ENCODE measurements around the gene CCDC197.

The CCDC197 gene

DNA sequence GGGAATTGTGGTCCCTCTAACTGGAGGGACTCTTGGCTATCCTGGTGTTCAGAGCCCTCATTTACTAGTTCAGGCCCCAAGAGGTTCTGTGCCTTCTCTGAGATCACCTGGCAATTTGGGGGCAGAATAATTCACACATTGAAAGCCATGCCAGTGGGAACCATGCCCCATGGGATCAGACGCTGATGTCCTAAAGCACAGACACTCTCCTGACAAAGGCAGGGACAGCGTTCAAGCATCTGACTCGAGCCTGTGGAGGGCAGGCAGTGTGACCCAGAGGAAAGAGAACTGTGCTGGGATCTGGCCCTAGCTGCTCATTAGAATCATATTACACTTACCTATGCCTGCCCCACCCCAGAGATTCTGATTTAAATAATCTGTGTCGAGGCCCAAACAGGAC lies 18.4 kb upstream of the CCDC197 start:
- no peak for DNase-seq

DNA sequence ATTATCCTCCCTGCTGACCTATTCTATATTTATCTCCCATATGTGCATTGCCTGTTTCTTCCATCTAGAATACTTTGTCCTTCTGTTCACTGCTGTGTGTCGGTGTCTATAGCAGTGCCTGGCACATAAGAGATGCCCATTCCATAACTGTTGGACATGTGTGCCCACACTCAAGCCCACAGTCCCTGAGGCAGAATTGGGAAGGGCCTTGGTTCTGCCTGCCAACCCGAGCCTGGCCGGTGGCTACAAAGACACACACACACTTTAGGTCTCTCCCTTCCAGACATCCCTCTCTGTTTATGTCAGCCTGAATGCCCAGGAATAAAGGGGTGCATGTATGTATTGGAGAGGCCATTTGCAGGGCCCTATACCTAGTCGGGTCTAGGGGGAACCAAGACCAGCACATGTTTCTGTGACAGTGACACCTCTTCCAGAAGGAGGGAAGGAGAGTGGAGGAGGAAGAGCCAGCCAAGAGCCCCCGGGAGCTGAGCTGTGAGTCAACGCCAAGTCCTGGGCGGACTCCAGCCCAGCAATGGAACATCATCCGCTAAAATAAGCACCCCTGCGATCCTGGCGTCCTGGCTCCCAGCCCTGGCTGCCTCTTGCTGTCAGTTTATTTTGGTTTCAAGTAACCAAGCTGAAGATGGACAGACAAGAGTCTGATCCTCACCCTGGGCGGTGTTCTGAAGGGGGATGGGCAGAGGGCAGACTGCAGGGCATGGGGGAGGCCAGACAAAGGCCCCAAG lies 16.5 kb upstream of the CCDC197 start:
- DNase-seq = no peak

DNA sequence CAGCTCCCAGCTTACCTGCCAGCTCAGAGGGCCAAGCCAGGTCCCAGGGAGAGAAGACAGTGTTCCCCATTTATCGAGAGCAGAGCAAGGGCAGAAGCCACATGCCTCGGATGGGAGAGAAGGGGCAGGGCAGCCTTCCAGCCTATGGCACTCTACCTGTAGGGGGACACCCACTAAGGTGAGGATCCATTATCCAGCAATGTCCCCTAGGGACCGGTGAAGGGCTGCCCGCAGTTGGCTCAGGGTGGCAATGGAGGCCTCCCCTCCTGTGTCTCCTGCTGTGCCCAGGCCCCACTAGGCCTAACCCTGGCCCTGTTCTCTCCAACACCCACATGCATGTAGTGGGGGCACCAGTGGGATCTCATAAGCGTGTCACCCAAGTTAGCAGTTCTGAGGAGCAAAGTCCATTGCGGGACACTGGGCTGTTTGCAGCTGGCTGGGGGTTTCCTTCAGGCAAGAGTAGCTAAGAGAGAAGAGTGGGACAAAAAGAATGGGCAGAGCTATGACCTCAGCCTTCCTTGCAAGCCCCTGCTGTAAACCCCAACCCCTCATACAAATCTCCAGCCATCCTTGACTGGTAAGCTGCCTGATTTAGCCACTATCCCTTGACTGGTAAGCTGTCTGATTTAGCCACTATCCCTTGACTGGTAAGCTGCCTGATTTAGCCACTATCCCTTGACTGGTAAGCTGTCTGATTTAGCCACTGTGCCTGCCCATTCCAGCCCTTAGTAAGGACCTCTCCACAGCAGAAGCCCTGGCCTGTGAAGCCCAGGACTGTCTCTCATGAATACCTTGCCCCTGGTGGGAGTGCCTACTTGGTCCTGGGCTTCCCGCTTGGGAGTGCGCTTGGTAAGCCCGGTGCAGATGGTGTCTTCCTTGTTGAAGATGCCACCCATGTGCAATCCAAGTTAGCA lies 15.5 kb upstream of the CCDC197 start:
- no peak for DNase-seq

DNA sequence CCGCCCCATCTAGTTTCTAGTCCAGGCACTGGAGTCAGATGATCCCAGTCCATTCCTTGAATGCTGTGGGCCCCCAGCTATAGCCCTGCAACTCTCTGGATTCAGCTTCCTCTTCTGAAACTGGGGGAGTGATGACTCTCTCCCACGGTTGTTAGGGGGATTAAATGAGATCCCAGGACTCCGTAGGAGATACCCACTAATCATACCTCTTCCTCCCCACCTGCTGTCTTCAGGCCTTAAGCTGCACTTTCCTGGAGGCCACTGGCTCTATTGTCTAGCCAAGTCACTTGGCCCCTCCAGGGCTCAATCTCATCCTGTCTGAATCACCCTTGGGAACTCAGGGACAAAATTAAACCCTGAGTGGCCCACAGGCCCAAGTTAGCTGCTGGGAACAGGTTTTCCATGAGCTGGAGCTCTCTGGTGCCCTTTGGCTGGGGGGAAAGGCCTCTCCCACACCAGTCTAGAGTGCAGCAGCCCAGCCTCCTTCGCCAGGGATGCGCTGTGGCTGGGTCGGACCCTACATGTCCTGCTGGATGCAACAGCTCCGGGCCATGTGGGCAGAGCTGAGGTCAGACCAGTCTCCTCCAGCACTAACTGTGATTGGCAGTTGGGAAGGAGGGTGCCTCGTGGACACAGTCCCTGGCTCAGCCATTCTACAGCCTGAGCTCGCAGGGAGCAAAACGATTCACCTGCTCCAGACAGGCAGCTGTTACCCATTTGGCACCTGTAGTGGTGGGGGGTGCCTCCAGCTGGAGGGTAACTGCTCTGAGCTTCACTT lies 14.7 kb upstream of the CCDC197 start:
- DNase-seq = no peak

DNA sequence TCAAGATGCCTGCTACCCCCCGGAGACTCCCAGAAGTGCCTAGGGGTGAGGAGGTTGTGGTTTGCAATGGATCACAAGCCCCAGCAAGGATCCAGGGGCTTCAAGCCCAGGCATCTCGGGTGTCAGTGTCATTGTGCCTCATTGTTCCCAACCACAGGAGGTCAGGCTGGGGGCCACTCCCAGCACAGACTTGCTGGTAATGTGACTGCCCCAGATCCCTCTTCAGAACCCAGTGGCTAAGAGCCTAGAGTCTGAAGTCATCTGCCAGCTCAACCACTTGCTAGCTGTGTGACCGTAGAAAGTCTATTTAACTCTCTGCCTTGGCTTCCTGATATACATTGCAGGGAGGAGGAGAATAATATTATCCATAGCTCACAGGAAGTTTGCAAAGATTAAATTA lies 13.0 kb upstream of the CCDC197 start:
- DNase-seq = no peak

DNA sequence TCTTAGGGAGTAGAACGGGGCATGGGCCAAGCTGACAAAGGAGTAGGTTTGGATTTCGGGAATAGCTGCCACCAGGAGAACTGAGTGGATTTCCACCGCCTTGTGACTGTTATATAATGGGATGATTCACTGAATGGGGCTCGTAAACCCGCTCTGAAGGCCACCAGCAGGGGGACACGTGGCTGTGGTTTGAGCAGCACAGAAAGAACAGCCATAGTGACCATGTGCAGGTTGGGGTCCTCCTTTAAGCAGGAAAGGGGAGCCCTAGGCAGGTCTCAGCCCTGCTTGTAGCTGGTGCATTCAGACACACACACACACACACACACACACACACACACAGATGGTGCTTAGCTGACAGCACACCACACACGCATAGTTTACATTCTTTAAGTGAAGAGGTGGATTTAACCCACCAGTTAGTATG lies 12.1 kb upstream of the CCDC197 start:
- DNase-seq = no peak

DNA sequence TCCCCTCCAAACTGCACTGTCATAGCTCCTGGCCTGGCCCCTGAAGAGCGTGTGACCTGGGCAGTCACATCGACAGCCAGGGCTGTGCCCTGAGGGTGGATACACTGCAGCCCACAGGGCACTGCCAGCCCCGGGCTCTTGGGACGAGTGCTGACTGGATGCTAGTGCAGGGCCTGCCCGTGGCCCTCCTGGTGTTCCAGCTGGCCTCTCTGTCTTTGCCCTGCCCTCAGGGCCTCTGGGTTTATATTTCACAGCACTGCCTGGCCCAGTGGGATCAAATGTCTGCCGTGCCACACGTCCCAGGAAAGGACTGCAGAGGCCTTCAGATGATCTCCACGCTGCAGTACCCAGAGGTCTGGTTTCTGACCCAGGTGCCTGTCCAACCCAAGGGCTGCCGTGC lies 10.1 kb upstream of the CCDC197 start:
- DNase-seq = no peak

DNA sequence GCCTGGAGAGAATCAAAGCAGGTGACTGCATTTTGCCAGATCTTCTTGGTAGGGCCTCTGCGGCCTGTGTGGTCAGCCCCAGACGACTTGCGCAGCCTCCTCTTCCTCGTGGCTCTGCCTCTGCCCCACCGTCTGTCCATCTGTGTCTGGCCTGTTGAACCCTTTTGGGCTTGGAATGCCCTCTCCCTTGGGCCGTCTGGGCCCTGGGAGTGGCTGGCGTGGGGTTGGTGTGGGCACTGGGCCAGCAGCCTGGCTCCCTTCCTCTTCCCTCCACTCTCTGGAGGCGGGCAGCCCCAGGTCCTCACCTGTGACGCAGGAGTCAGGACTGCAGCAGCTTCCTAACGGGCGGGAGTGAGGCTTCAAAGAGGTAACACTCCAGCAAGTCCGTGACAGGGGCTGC lies 9.7 kb upstream of the CCDC197 start:
- no peak for DNase-seq

DNA sequence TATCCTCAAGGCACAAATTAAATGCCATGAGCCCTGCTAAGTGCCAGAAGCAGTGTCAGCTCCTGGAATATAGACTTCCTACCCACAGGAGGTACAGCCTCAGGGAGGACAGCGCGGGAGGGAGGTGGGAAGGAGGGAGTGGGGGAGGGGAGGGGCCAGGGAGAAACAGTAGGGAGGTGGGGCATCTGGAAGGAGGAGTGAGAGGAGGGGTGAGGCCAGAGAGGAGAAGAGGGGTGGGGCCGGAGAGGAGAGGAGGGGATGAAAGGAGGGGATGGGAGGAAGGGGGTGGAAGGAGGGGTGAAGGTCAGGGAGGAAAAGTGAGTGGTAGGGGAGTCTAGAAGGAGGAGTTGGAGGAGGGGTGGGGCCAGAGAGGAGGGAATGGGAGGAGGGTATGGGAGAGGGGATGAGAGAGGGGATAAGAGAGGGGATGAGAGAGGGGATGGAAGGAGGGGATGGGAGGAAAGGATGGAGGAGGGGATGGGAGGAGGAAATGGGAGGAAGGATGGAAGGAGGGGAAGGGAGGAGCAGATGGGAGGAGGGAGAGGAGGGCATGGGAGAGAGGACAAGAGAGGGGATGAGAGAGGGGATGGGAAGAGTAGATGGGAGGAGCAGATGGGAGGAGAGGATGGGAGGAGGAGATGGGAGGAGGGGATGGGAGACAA lies 9.2 kb upstream of the CCDC197 start:
- no peak for DNase-seq

DNA sequence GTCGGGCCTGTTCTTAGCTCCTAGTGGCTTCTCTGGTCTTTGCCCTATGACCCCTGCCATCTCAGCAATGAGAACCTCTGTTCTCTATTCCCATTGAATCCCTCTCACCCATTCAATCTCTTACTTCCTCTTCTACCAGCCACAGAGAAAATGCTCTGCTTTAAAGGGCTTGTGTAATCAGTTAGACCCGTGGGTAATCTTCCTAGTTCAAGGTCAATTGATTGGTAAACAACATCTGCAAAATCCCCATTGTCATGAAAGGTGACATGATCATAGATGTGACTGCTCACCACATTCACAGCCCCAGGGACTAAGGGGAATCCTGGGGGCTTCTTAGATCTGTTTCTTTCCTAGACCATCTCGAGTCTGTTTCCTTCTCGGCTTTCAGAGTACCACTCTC lies 7.2 kb upstream of the CCDC197 start:
- DNase-seq = no peak

DNA sequence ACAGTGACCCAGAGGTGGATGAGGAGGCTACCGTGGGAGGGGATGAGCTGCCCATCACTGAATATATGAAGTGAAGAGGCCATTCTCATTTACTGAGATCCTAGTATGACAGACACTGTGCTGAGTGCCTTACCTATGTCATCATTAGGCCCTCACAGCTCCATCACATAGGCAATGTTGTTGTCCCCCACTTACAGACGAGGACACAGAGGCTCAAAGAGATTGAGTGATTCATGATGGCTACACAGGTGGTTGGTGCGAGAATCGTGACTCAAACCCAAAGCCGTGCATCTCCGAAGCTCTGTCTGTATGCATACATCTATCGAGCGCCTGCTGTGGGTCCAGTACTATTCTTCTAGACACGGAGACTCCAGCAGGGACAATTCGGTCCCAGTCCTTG lies 5.9 kb upstream of the CCDC197 start:
- DNase-seq = no peak

DNA sequence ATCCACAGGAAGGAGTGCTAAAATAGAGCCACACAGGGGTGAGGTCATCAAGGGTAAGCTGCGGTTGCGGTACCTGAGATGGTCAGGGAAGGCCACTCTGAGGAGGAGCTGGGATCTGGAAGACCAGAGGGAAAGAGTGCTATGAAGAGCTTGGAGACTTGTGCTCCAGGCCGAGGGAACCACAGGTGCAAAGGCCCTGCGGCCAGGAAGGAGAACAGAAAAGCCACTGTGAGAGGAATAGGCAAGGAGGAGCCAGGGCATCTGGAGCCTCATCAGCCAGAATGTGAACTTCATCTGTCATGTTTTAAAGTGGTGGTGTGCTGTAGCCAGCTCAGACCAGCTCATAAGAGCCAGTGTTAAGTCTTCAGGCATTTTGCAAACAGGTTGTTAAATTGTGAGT lies 5.5 kb upstream of the CCDC197 start:
- DNase-seq = no peak

DNA sequence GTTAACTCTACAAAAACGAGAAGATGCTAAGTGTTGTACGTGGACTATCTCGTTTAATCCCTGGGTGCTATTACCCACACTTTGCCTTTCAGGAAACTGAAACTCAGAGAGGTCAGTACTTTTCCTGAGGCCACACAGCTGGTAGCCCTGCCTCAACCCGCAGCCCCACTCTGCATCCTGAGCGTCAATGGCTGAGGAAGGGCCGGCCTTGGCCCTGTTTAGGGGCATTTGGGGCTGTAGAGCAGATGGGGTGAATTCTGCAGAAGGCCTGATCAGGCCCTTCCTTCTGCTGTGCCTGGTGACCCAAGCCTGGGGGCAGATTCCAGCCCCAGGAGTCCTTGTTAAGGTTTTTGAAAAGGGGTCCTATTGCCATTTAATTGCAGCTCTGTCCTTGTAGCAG lies 3.7 kb upstream of the CCDC197 start:
- no peak for DNase-seq

DNA sequence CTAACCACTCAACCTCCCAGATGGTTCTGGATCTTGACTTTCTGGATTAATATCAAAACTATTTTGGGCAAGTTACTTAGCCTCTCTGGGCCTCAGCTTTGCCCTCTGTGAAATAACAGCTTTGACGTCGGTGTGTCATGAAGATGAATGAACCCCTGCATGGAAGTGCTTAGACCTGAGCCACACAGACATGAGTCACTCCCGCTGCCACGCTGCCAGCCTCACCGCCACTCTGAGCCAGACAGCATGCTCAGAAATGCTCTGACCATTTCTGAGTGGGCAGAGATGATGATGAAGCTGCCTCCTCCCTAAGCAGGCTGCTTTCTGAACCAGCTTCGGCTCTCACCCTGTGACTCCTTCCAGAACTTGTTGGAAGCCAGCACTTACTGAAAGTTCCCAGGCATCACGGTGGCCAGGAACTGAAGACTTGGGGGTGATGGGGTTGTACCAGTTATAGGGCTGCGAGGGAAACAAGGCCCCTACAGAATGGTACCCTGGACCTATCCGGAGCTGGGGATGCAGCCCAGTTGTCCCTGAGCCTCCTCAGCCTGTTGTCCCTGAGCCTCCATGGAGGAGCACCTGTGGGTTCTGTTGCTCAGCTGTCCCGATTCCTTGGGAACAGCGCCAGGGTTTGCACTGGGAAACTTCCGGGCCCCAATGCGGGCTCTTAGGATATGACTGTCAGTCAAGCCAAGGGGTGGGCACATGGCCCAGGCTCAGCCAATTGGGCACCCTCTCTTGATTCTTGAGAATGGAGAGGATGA lies 2.0 kb upstream of the CCDC197 start:
- DNase-seq = peak; percentile 47

DNA sequence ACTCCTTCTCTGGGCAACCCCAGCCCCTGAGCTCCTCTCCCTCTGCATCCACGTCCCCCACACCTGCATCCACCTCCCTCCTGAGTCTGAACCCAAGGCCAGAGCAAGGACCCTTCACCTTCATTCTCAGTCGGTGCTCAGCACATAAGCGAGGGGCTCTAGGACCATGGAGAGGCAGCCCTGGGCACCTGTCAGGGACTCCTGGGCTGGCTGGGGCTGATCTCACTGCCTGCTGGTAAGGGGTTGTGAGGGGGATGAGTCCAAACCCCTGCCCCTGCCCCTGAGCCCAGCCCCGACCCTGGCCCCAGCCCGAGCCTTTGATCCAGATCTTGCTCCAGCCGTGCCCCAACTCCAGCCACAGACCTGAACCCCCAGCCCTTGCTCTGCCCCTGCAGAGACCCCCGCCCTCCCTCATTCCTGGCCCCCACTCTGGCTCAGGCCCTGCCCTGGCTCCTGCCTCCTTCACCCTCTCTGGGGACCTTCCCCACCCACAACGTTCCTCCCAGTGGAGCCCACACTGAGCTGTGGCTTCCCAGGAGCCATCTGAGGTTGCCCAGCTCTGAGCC lies 888 bp upstream of the CCDC197 start:
- no peak for DNase-seq

DNA sequence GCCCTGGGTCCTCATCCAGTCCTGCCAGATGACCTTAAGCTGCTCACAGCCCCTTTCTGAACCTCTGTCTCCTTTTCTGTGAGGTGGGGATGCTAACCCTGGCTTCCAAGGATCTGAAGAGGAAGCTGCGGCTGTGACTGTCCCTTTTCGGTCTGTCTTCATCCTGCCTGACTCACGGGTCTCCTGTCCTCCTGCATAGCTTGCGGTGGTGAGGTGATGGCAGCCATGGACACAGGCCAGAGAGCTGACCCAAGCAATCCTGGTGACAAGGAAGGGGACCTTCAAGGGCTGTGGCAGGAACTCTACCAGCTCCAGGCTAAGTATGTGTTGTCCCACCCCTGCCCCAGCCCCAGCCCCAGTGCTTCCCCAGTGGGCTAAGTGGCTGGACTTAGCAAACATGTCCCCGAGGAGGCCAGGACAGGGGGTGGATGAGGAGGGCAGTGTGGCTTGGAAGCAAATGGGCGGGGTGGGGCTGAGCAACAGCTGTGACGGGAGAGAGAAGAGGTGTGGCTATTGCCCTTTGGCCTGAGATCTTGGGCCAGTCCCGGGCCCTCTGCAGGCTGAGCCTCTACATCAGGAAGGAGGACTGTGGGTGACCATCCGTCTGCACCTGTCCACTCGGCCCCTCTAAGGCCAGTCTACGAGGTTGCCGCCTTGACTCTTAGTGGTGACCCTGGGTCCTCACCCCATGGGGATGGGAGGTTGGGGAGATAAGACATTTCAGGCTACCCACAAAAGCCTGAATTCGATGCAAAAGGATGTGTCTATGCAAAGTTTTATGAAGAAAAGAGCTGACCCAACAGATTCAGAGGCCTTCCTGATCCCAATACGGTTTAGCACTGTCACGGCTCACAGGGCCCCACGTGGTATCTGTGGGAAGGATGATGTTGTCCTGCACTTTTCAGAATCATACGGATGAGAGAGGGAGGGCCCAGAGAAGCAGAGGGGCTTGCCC lies 1.1 kb downstream of the CCDC197 start:
- no peak for DNase-seq

DNA sequence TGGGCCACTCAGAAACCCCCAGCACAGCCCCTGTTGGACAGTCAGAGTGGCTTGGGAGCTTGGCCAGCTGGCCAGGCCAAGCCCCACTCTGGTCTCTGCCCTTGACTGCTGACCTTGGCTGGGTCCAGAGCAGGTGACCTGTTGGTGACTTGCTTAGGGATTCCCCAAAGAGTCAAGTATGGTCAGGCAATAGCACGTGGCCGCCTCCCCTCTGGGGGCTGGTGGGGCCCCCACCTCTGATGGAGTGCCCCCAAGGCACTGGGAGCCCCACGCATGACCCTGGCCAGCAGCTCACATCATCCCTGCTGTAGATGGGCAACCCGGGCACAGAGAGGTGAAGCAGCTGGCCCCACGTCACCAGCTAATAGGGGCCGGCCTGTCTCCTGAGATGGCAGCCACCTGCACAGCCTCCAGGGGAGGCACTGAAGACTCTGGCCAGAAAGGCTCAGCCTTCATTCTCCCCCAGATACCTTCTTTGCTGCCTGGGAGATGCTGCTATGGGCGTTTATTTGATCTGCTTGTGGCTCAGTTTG lies 1.8 kb downstream of the CCDC197 start:
- no peak for DNase-seq

DNA sequence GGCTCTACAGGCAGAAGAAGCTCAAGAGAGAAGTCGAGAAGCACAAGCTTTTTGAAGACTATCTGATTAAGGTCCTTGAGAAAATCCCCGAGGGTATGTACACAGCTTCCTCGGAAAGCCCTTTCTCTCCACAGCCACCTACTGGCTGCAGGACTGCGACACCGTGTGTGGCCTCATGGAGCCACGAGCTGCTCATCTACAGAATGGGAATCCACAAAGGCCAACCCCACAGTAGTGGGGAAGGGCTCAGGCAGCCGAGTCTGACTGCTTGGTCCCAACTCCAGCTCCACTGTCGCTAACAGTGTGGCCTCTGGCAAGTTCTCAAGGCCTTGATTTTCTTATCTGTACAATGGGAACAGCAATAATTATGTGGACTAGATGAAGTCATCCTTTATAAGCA lies 2.5 kb downstream of the CCDC197 start:
- no peak for DNase-seq

DNA sequence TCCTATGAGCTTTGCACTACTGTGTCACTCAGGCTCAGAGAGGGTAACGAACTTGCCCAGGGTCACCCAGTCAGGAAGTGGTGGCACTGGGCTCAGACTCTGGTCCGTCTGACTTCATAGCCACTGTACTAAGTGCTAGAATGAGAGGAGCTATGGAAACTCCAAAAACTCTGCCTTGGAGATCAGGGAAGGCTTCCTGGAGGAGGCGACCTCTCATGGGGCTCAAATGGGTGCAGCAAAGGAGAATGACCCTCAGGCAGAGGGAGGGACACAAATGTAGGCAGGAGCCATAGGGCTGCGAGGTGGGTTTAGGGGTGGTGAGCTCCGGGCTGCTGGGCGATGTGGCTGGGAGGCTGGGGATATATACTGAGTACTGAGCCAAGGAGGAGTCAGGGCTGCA lies 3.2 kb downstream of the CCDC197 start:
- no peak for DNase-seq

DNA sequence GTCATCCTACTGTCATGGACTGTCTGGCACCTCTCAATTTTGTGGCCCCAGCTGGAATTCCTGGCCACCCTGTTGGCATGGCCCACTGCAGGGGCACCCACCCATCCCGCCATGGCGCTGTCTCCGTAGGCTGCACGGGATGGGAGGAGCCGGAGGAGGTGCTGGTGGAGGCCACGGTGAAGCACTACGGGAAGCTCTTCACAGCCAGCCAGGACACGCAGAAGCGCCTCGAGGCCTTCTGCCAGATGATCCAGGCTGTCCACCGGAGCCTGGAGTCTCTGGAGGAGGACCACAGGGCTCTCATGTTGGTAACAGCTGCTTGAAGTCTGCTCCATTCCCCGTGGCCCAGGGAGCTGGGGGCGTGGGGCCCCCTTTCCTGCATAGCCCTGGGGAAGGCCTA lies 3.9 kb downstream of the CCDC197 start:
- no peak for DNase-seq
